HCT116 (cell line): ENCODE results near the gene OSBPL10. TPM values are rescaled to one million over a fixed set of nuclear protein-coding genes. Genes with fewer than 3 reads are reported as not detected.

Experiments used
- ATAC-seq: fragments of 200-7000 bp; cut with Tn5 transposase; 2 replicates; pipeline ENCODE4 v1.9.1; 2020; ENCODE audit warnings: mild to moderate bottlenecking, moderate library complexity
- BruUV-seq: library from RNA; stranded (reverse); fragments of 400-500 nt; replicated peaks from 2 replicates; lab custom pipeline; 2021; lab: Mats Ljungman, UMichigan
- CTCF ChIA-PET: fragments of 300-600 bp; sonication (Branson Sonifier 250); formaldehyde crosslinking; loops from one replicate; lab custom pipeline; 2021; ENCODE audit warnings: antibody characterized with exemption; lab: Charles Lee
- POLR2A ChIA-PET: fragments of 300-600, 350-600 bp; sonication (Branson Sonifier 250); formaldehyde crosslinking; loops from one replicate; lab custom pipeline; 2021; ENCODE audit warnings: antibody characterized with exemption; lab: Charles Lee
- RAD21 ChIA-PET, 2 experiments: fragments of 300-600 bp; sonication (Branson Sonifier 250); formaldehyde crosslinking; loops; one replicate each; lab custom pipeline; 2023; ENCODE audit warnings: low total read pairs in 2 of 2; ENCODE audit not compliant: uncharacterized antibody in 2 of 2, unreplicated experiment in 2 of 2, low non-redundant PET in 1 of 2; lab: Charles Lee
- DNase-seq: peaks from one replicate; pipeline ENCODE4 v3.0.0-alpha.2; 2010; ENCODE audit warnings: low read depth, low spot score
- H2AFZ ChIP-seq: fragments of 200-600 bp; shearing (Covaris generic), sonication (generic); 2 replicates; pipeline ENCODE4 v1.6.1; 2017; ENCODE audit warnings: low read depth, mixed run types, mixed read lengths, antibody characterized with exemption, low read length; ENCODE audit not compliant: poor library complexity, severe bottlenecking
- H3K27ac ChIP-seq: 2 replicates; pipeline ENCODE4 v1.5.1; 2012; ENCODE audit warnings: low read depth, low read length
- H3K27me3 ChIP-seq: fragments of 200-600 bp; sonication (generic); 2 replicates; pipeline ENCODE4 v1.6.1; 2016; ENCODE audit warnings: mixed run types, low read length, mixed read lengths; ENCODE audit not compliant: insufficient read depth
- H3K36me3 ChIP-seq, 2 experiments: fragments of 200-500 bp in 1 of 2; fragments of 200-600 bp in 1 of 2; sonication (Bioruptor generic) in 1 of 2; sonication (generic) in 1 of 2; 2 replicates each; pipeline versions ENCODE4 v1.5.1 to v1.6.1; 2014 to 2016; ENCODE audit warnings: low read length in 2 of 2, inconsistent platforms in 1 of 2, mixed read lengths in 1 of 2, mixed run types in 1 of 2; ENCODE audit not compliant: insufficient read depth in 2 of 2, control insufficient read depth in 1 of 2
- H3K4me1 ChIP-seq, 2 experiments: fragments of 200-600 bp in 1 of 2; sonication (generic) in 1 of 2; 2 replicates each; pipeline versions ENCODE4 v1.5.1 to v1.6.1; 2012 to 2017; ENCODE audit warnings: low read length in 2 of 2, inconsistent platforms in 1 of 2, mild to moderate bottlenecking in 1 of 2, mixed read lengths in 1 of 2, mixed run types in 1 of 2, moderate library complexity in 1 of 2; ENCODE audit not compliant: insufficient read depth in 2 of 2, control insufficient read depth in 1 of 2
- H3K4me2 ChIP-seq: fragments of 200-600 bp; sonication (generic); 2 replicates; pipeline ENCODE4 v1.6.1; 2017; ENCODE audit warnings: mixed run types, low read length, mixed read lengths
- H3K4me3 ChIP-seq, 2 experiments: fragments of 200-600 bp in 1 of 2; sonication (generic) in 1 of 2; replicated peaks in 1 of 2; 2 replicates each; pipeline ENCODE4 v1.5.1; 2011 to 2016; ENCODE audit warnings: low read length in 2 of 2, control low read depth in 1 of 2, low read depth in 1 of 2, mild to moderate bottlenecking in 1 of 2, mixed read lengths in 1 of 2, mixed run types in 1 of 2
- H3K79me2 ChIP-seq: fragments of 200-600 bp; sonication (generic); 2 replicates; pipeline ENCODE4 v1.6.1; 2017; ENCODE audit warnings: mild to moderate bottlenecking, mixed run types, low read length, moderate library complexity, mixed read lengths; ENCODE audit not compliant: insufficient read depth
- H3K9ac ChIP-seq: fragments of 200-600 bp; sonication (generic); 2 replicates; pipeline ENCODE4 v1.6.1; 2016; ENCODE audit warnings: low read length, mixed read lengths
- H3K9me2 ChIP-seq: fragments of 200-600 bp; sonication (generic), shearing (Covaris generic); 2 replicates; pipeline ENCODE4 v1.6.1; 2017; ENCODE audit warnings: mixed run types, mild to moderate bottlenecking, moderate library complexity; ENCODE audit not compliant: insufficient read depth
- H3K9me3 ChIP-seq, 2 experiments: fragments of 200-500 bp in 1 of 2; fragments of 200-600 bp in 1 of 2; sonication (Bioruptor generic) in 1 of 2; sonication (generic) in 1 of 2; 2 replicates each; pipeline ENCODE4 v1.6.1; 2014 to 2017; ENCODE audit warnings: low read length in 2 of 2, mixed read lengths in 2 of 2, inconsistent platforms in 1 of 2, low read depth in 1 of 2, mild to moderate bottlenecking in 1 of 2, mixed run types in 1 of 2, moderate library complexity in 1 of 2; ENCODE audit not compliant: control insufficient read depth in 1 of 2, insufficient read depth in 1 of 2
- H4K20me1 ChIP-seq: fragments of 200-600 bp; sonication (generic), shearing (Covaris generic); 2 replicates; pipeline ENCODE4 v1.6.1; 2017; ENCODE audit warnings: mixed run types, mild to moderate bottlenecking, moderate library complexity; ENCODE audit not compliant: insufficient read depth
- CEBPB ChIP-seq: IDR thresholded peaks from 2 replicates; pipeline ENCODE4 v1.6.1; 2012; ENCODE audit warnings: low read depth
- CTCF ChIP-seq, 3 experiments: fragments of 200-600 bp in 1 of 3; sonication (generic) in 1 of 3; IDR thresholded peaks in 2 of 3; conservative IDR thresholded peaks in 1 of 3; 2 replicates each; pipeline ENCODE4 v1.5.1; 2012 to 2017; ENCODE audit warnings: low read depth in 2 of 3, low read length in 2 of 3, antibody characterized with exemption in 1 of 3, borderline replicate concordance in 1 of 3, control low read depth in 1 of 3, mild to moderate bottlenecking in 1 of 3, mixed read lengths in 1 of 3, mixed run types in 1 of 3, moderate library complexity in 1 of 3; ENCODE audit not compliant: insufficient read depth in 1 of 3
- ELF1 ChIP-seq: IDR thresholded peaks from 2 replicates; pipeline ENCODE4 v1.6.1; 2012; ENCODE audit warnings: low read depth, borderline replicate concordance
- EZH2 ChIP-seq: fragments of 200-600 bp; sonication (generic); IDR thresholded peaks from 2 replicates; pipeline ENCODE4 v1.6.1; 2017; ENCODE audit warnings: antibody characterized with exemption, mixed run types
- EZH2phosphoT487 ChIP-seq: fragments of 200-600 bp; IDR thresholded peaks from 2 replicates; pipeline ENCODE4 v1.6.1; 2018; ENCODE audit warnings: antibody characterized with exemption, borderline replicate concordance
- FOSL1 ChIP-seq: IDR thresholded peaks from 2 replicates; pipeline ENCODE4 v1.6.1; 2012; ENCODE audit warnings: low read depth
- POLR2A ChIP-seq: IDR thresholded peaks from 2 replicates; pipeline ENCODE4 v1.7.0; 2011; ENCODE audit warnings: borderline replicate concordance; ENCODE audit not compliant: insufficient read depth, insufficient read length; ENCODE audit errors: extremely low read depth
- POLR2AphosphoS5 ChIP-seq: IDR thresholded peaks from 2 replicates; pipeline ENCODE4 v1.6.1; 2011; ENCODE audit warnings: mild to moderate bottlenecking, low read depth, low read length, moderate library complexity
- REST ChIP-seq: IDR thresholded peaks from 2 replicates; pipeline ENCODE4 v1.6.1; 2012; ENCODE audit warnings: low read depth
- SIN3A ChIP-seq: IDR thresholded peaks from 2 replicates; pipeline ENCODE4 v1.6.1; 2012; ENCODE audit warnings: low read depth
- SRF ChIP-seq: IDR thresholded peaks from 2 replicates; pipeline ENCODE4 v1.6.1; 2012; ENCODE audit warnings: low read depth
- TCF7L2 ChIP-seq: IDR thresholded peaks from 2 replicates; pipeline ENCODE4 v1.7.0; 2011; ENCODE audit warnings: borderline replicate concordance, inconsistent platforms; ENCODE audit not compliant: insufficient read depth, insufficient read length; ENCODE audit errors: extremely low read depth
- YY1 ChIP-seq: IDR thresholded peaks from 2 replicates; pipeline ENCODE4 v1.6.1; 2011; ENCODE audit warnings: low read length, low read depth, moderate library complexity, mild to moderate bottlenecking; ENCODE audit not compliant: insufficient replicate concordance; ENCODE audit errors: extremely low read depth
- ZNF274 ChIP-seq: fragments of 200-500 bp; sonication (Bioruptor generic); IDR thresholded peaks from 2 replicates; pipeline ENCODE4 v1.6.1; 2014; ENCODE audit warnings: mild to moderate bottlenecking, low read depth, low read length, inconsistent platforms
- intact Hi-C: fragments of 100-400 bp; cut with micrococcal nuclease; formaldehyde crosslinking; loops from 2 replicates; pipeline ENCODE4 v1.10.0; 2022
- total RNA-seq: library from RNA; stranded (reverse); gene quantifications from one replicate; pipeline ENCODE4 v1.2.1, GENCODE V29; 2021; ENCODE audit not compliant: unreplicated experiment

Gene OSBPL10
- total RNA-seq, 1 experiment from 2014 or later: 25.8 TPM

- RAD21 ChIA-PET: no interaction called here
- CTCF ChIA-PET: no interaction called here
- no peaks in the 10 kb centered on the region for H3K9me2 ChIP-seq
- TF ChIP-seq CTCF (IDR thresholded peaks at IDR 0.05 in 2 of 3, conservative IDR thresholded peaks at IDR 0.05 in 1 of 3; ENCODE audit: borderline replicate concordance in 1 of 3, insufficient read depth in 1 of 3, low read depth in 2 of 3, low read length in 2 of 3): no peak
- TF ChIP-seq FOSL1: no peak
- no peak for TF ChIP-seq SRF
- TF ChIP-seq POLR2AphosphoS5: no peak
- no peak for TF ChIP-seq YY1
- TF ChIP-seq CEBPB: no peak
- no peak for TF ChIP-seq SIN3A
- TF ChIP-seq EZH2: no peak
- no peak for TF ChIP-seq ZNF274
- TF ChIP-seq EZH2phosphoT487: no peak
- no peak for TF ChIP-seq TCF7L2
- TF ChIP-seq POLR2A: no peak
- TF ChIP-seq ELF1: no peak
- no peak for TF ChIP-seq REST
- no peak for ATAC-seq
- H3K4me1 ChIP-seq: no peaks in the 10 kb centered on the region
- DNase-seq: no peak
- H3K27me3 ChIP-seq: no peaks in the 10 kb centered on the region
- POLR2A ChIA-PET: no interaction called here
- no peaks in the 10 kb centered on the region for H3K36me3 ChIP-seq
- H3K27ac ChIP-seq: no peak overlapping the region
- intact Hi-C loops: no loop called here
- no peak overlapping the region for H3K4me2 ChIP-seq
- H3K79me2 ChIP-seq: no peaks in the 10 kb centered on the region
- no TSS peak for BruUV-seq
- H3K9ac ChIP-seq: no peak overlapping the region
- H3K9me3 ChIP-seq: no peaks in the 10 kb centered on the region
- H4K20me1 ChIP-seq: no peaks in the 10 kb centered on the region
- no peak overlapping the region for H2AFZ ChIP-seq
- H3K4me3 ChIP-seq: no peak overlapping the region
Observed at GRCh38 chr3:31791090-31791430, 190.0 kb downstream of the OSBPL10 start.
